GM23248 (cell line): ENCODE data around the gene EYA4.

Source experiments
- EZH2 ChIP-seq: fragments of 200-600 bp; sonication (generic); IDR thresholded peaks from 2 replicates; pipeline ENCODE4 v1.6.1; 2018; ENCODE audit warnings: antibody characterized with exemption, mild to moderate bottlenecking; ENCODE audit not compliant: insufficient read depth, poor library complexity, severe bottlenecking
- EZH2phosphoT487 ChIP-seq: fragments of 200-600 bp; sonication (generic); IDR thresholded peaks from 2 replicates; pipeline ENCODE4 v1.6.1; 2018; ENCODE audit warnings: antibody characterized with exemption, moderate library complexity, mild to moderate bottlenecking, low read depth; ENCODE audit not compliant: insufficient read depth

- TF ChIP-seq EZH2 (no peak), EZH2phosphoT487 (no peak)
Measured at GRCh38 chr6:133337308-133337707, 96.2 kb downstream of the EYA4 start.
